Adrenal gland (tissue), 5 donors: Measurements from ENCODE around the gene FAM78B.

Source experiments
- CTCF ChIP-seq, 6 experiments: fragments of 450-650 bp in 4 of 6; fragments of 200-600 bp in 2 of 6; sonication (generic) in 1 of 6; IDR thresholded peaks; 1 replicate in 5 of 6; 2 replicates in 1 of 6; pipeline versions ENCODE4 v1.5.1 to v1.8.0; 2016 to 2021; ENCODE audit warnings: antibody characterized with exemption in 6 of 6, mild to moderate bottlenecking in 2 of 6, moderate library complexity in 1 of 6
- POLR2A ChIP-seq, 2 donors: fragments of 450-650 bp; IDR thresholded peaks; one replicate each; pipeline ENCODE4 v1.6.1; 2017; ENCODE audit warnings: antibody characterized with exemption in 2 of 2, mild to moderate bottlenecking in 2 of 2, moderate library complexity in 1 of 2
- donor health status: DM: no; HTN: no; CAD: no.

- TF ChIP-seq CTCF (IDR thresholded peaks at IDR 0.05) (no peak), POLR2A (IDR thresholded peaks at IDR 0.05) (no peak)
Observed at GRCh38 chr1:166031932-166032571, 134.7 kb downstream of the FAM78B start.
